Measurements from ENCODE around the gene DLGAP1.

DNA sequence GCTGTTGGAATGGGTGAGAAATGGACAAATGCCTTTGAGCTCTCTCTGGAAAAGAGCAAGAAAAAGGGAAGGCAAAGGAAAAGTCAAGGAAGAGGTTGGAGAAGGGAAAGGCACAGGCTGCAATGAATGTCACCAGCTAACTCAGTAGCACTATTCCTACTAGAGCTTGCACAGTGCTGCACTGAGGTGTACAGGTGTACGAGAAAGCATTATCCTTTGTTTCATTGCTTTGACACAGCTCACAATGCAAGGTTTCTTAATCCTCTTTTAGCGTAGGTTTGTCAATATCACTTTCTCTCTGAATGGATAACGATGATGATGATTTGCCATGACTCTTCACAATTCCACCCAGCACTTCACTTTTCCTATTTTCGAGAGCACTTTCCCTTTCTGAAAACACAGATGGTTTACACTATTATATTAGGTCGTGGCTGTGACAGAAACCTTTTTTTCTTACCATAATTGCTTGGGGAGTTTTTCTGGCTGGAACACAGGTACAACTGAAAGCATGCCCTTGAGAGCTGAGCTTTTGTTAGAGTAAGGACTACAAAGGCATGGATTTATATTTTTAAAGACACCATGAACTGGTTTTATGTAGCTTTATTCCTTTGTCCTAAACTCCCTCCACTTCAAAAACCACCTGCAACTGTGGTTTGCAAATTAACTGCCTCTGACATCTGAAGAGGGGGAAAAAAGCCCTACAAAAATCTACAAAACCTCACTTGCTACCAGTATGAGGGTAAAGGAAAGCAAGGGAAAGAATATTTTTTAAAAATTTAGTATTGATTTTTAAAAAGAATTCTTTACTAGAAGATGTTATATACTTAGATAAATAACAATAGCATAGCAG, 739.7 kb downstream of the DLGAP1 start:
- TF ChIP-seq CTCF (IDR thresholded peaks at IDR 0.05; ENCODE audit: low read length) (no peak), EZH2 (IDR thresholded peaks at IDR 0.05; ENCODE audit: borderline replicate concordance, low read length) (no peak)

Measured in OCI-LY1 (cell line).